SK-N-MC (cell line): ENCODE data around the gene SEC11C.
A peak's percentile ranks its signal among the peaks of the same experiment; 100 is the strongest.

Experiments used
- DNase-seq: peaks from one replicate; pipeline ENCODE4 v3.0.0-alpha.2; 2011; ENCODE audit warnings: low read depth, low spot score
- H3K27ac ChIP-seq: fragments of 200-600 bp; sonication (generic); 2 replicates; pipeline ENCODE4 v1.5.1; 2016; ENCODE audit warnings: mixed run types
- H3K36me3 ChIP-seq: fragments of 200-600 bp; sonication (generic); 2 replicates; pipeline ENCODE4 v1.6.1; 2017; ENCODE audit warnings: antibody characterized with exemption, low read length, mixed read lengths; ENCODE audit not compliant: insufficient read depth
- H3K4me3 ChIP-seq: fragments of 200-600 bp; sonication (generic); 2 replicates; pipeline ENCODE4 v1.5.1; 2016
- H3K9ac ChIP-seq: fragments of 200-600 bp; sonication (generic); 2 replicates; pipeline ENCODE4 v1.8.0; 2017; ENCODE audit warnings: mixed run types, mixed read lengths; ENCODE audit not compliant: insufficient read length
- H3K9me3 ChIP-seq: fragments of 200-600 bp; sonication (generic); 2 replicates; pipeline ENCODE4 v1.6.1; 2017; ENCODE audit warnings: low read depth, mild to moderate bottlenecking, antibody characterized with exemption, low read length, moderate library complexity, mixed read lengths
- EZH2 ChIP-seq: fragments of 200-600 bp; sonication (generic); IDR thresholded peaks from one replicate; pipeline ENCODE4 v1.6.1; 2017; ENCODE audit warnings: antibody characterized with exemption
- FOXP2 ChIP-seq: optimal IDR thresholded peaks from 2 replicates; pipeline ENCODE3; 2011; ENCODE audit warnings: mild to moderate bottlenecking, moderate library complexity; ENCODE audit not compliant: insufficient read depth; ENCODE audit errors: extremely low read length, control extremely low read depth
- POLR2AphosphoS5 ChIP-seq: IDR thresholded peaks from 2 replicates; pipeline ENCODE4 v1.6.1; 2012; ENCODE audit warnings: mild to moderate bottlenecking, low read depth, low read length, borderline replicate concordance

SEC11C gene

GRCh38 chr18:59150236-59150635, 10.6 kb downstream of the SEC11C start:
- Histone ChIP-seq H3K9ac (no peak overlapping the region), H3K36me3 (peaks cover 38% of the 10 kb centered on the region), H3K9me3 (no peaks in the 10 kb centered on the region), H3K27ac (no peak overlapping the region), H3K4me3 (no peak overlapping the region)
- TF ChIP-seq POLR2AphosphoS5: no peak
- TF ChIP-seq EZH2: no peak
- TF ChIP-seq FOXP2: no peak
- DNase-seq: no peak

GRCh38 chr18:59155153-59155552, 15.5 kb downstream of the SEC11C start:
- Histone ChIP-seq H3K9me3 (no peaks in the 10 kb centered on the region), H3K36me3 (peaks cover 46% of the 10 kb centered on the region), H3K4me3 (no peak overlapping the region), H3K9ac (no peak overlapping the region), H3K27ac (no peak overlapping the region)
- DNase-seq: no peak
- no peak for TF ChIP-seq POLR2AphosphoS5
- TF ChIP-seq FOXP2: no peak
- TF ChIP-seq EZH2: no peak

- Histone ChIP-seq H3K9ac (no peak overlapping the region), H3K36me3 (peaks cover 40% of the 10 kb centered on the region), H3K27ac (peak overlapping the region; percentile 72), H3K4me3 (0 out of 2 replicates have a peak overlapping the region, but pooled peaks have one; percentile 1), H3K9me3 (no peaks in the 10 kb centered on the region)
- DNase-seq: peak; percentile 56
- TF ChIP-seq POLR2AphosphoS5 (no peak), EZH2 (no peak), FOXP2 (no peak)
These were observed 16.6 kb downstream of the SEC11C start for GRCh38 chr18:59156316-59156715.

GRCh38 chr18:59159265-59159664, 19.6 kb downstream of the SEC11C start:
- TF ChIP-seq POLR2AphosphoS5 (no peak), EZH2 (no peak), FOXP2 (no peak)
- Histone ChIP-seq H3K9ac (no peak overlapping the region), H3K4me3 (no peak overlapping the region), H3K9me3 (no peaks in the 10 kb centered on the region), H3K27ac (no peak overlapping the region), H3K36me3 (peaks cover 18% of the 10 kb centered on the region)
- no peak for DNase-seq

- Histone ChIP-seq H3K9ac (no peak overlapping the region), H3K36me3 (peaks cover 15% of the 10 kb centered on the region), H3K4me3 (no peak overlapping the region), H3K9me3 (no peaks in the 10 kb centered on the region), H3K27ac (no peak overlapping the region)
- DNase-seq: no peak
- TF ChIP-seq FOXP2 (no peak), POLR2AphosphoS5 (no peak), EZH2 (no peak)
These were observed 20.3 kb downstream of the SEC11C start for GRCh38 chr18:59159986-59160385.

- H3K4me3 ChIP-seq: no peak overlapping the region
- no peak overlapping the region for H3K9ac ChIP-seq
- H3K36me3 ChIP-seq: no peaks in the 10 kb centered on the region
- H3K27ac ChIP-seq: no peak overlapping the region
- H3K9me3 ChIP-seq: peaks cover 7% of the 10 kb centered on the region; the same call in 1 of the 2 replicates
- TF ChIP-seq FOXP2 (no peak), EZH2 (no peak), POLR2AphosphoS5 (no peak)
- DNase-seq: no peak
These were observed 33.1 kb downstream of the SEC11C start for GRCh38 chr18:59172664-59173249.

GRCh38 chr18:59177485-59177884, 37.8 kb downstream of the SEC11C start:
- TF ChIP-seq POLR2AphosphoS5: no peak
- TF ChIP-seq EZH2: no peak
- TF ChIP-seq FOXP2: no peak
- peaks cover 5% of the 10 kb centered on the region; the same call in 1 of the 2 replicates for H3K9me3 ChIP-seq
- H3K4me3 ChIP-seq: no peak overlapping the region

GRCh38 chr18:59180150-59180845, 40.6 kb downstream of the SEC11C start:
- Histone ChIP-seq H3K27ac (peak overlapping the region; percentile 96), H3K9me3 (no peaks in the 10 kb centered on the region), H3K9ac (peak overlapping the region; percentile 45), H3K36me3 (no peaks in the 10 kb centered on the region), H3K4me3 (peak overlapping the region; percentile 60)
- peak; percentile 87 for DNase-seq
- TF ChIP-seq POLR2AphosphoS5: peak; percentile 24; the same call in 1 of the 2 replicates
- TF ChIP-seq FOXP2: no peak

More at GRCh38 chr18:59177485-59177884, 37.8 kb downstream of the SEC11C start:
- Histone ChIP-seq H3K27ac (no peak overlapping the region), H3K36me3 (no peaks in the 10 kb centered on the region), H3K9ac (no peak overlapping the region)
- no peak for DNase-seq
